ENCODE data around the gene HCFC1.

DNA sequence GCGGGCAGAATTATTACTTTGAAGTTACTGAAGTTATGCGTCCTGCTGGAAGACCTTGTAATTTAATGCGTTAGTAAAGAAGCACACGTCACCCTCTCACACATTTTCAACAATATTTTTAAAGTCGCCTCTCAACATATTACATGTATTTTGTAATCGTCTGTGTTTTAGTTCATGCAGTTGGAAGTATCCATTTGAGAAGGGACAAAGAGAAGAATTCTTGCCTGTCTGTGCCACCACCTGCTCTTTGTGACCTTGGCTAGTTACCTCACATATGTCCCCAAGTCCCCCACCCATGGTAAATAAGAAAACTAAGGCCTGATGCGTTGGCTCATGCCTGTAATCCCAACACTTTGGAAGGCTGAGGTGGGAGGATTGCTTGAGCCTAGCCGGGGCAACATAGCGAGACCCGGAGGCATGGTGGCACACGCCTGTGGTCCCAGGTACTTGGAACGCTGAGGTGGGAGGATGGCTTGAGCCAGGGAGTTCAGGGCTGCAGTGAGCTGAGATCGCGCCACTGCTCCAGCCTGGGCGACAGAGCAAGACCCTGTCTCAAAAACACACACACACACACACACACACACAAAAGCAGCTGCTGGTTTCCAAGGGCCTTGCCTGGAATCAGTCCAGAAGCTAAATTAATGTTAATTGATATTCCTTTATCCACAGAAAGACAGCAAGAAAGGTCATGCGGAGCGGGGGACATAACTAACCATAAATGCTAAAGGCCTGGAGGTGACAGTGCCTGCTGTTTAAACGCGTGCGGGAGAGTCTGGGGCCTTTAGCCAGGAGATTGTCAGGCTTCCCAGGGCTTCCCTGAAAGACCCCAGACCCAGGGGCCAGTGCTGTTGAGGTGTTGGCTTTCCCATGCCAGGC lies 1.7 kb upstream of the HCFC1 start:
- TF ChIP-seq, protein P1, sequence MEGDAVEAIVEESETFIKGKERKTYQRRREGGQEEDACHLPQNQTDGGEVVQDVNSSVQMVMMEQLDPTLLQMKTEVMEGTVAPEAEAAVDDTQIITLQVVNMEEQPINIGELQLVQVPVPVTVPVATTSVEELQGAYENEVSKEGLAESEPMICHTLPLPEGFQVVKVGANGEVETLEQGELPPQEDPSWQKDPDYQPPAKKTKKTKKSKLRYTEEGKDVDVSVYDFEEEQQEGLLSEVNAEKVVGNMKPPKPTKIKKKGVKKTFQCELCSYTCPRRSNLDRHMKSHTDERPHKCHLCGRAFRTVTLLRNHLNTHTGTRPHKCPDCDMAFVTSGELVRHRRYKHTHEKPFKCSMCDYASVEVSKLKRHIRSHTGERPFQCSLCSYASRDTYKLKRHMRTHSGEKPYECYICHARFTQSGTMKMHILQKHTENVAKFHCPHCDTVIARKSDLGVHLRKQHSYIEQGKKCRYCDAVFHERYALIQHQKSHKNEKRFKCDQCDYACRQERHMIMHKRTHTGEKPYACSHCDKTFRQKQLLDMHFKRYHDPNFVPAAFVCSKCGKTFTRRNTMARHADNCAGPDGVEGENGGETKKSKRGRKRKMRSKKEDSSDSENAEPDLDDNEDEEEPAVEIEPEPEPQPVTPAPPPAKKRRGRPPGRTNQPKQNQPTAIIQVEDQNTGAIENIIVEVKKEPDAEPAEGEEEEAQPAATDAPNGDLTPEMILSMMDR (IDR thresholded peaks at IDR 0.05; ENCODE audit: poor library complexity), result no peak
- TF ChIP-seq EZH2 (IDR thresholded peaks at IDR 0.05; ENCODE audit: borderline replicate concordance) (no peak), EZH2phosphoT487 (IDR thresholded peaks at IDR 0.05; ENCODE audit: low read depth, severe bottlenecking, unreplicated experiment) (no peak)

All from hepatocyte (in vitro differentiated cells).